Measurements from ENCODE around the gene DPEP2NB.
"Not testable (repeated sequence)": the region's sequence is repeated elsewhere in the genome, so short reads cannot be mapped to it uniquely, and the experiment has no call there.

Gene DPEP2NB

DNA sequence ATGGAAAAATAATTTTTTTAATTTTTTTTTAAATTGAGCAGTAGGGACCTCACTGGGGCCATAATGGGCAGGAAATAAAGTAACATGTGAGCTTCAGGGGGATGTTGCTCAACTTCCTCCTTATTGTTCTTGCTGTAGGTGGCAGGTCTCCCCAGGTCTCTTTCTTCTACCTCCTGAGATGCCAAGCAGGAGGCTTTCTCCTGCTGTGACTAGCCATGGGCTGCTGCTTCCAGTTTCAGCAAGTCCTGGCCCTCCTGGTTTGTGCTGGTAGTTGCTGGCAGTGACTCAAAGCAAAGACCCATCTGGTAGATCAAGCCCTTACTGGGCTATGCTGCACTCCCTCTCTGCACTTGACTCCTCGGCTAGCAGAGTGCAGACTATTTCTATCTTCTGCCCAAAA, 2.3 kb downstream of the DPEP2NB start:
- no peak for DNase-seq (ENCODE audit: low read depth in 2 of 2)

DNA sequence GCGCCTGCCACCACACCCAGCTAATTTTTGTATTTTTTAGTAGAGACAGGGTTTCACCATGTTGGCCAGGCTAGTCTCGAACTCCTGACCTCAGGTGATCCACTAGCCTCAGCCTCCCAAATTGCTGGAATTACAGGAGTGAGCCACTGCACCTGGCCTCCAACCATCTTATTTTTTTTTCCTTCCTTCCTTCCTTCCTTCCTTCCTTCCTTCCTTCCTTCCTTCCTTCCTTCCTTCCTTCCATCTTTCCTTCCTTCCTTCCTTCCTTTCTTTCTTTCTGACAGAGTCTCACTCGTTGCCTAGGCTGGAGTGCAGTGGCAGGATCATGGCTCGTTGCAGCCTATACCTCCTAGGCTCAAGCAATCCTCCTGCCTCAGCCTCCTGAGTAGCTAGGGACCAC, 5.8 kb downstream of the DPEP2NB start:
- not testable (repeated sequence) for DNase-seq (ENCODE audit: low read depth in 2 of 2)

DNA sequence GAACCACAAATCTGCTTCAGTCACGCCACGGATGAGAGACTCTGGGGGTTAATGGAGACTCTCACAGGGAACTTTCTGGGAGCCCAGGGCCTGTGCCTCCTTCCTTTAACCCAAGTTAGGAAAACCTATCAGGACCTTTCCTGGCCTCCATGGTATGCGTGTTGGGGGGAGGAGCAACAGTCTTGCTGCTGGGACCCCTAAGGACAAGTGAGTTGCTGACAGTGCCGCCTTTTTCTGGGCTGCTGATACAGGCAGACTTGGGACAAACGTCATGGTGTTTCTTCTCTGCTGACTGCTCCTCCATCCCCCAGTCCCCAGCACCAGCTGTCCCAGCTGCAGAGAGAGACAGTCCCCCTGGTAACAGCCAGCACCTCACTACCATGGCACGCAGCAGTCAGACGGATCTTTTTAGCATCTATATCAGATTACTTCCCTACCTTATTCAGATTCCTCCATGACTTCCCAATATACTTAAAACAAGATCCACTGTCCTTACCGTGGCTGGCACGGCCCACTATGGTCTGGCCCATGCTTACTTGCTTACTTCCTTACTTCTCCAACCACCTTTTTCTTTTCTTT, 6.5 kb downstream of the DPEP2NB start:
- DNase-seq (ENCODE audit: low read depth in 2 of 2), result no peak

DNA sequence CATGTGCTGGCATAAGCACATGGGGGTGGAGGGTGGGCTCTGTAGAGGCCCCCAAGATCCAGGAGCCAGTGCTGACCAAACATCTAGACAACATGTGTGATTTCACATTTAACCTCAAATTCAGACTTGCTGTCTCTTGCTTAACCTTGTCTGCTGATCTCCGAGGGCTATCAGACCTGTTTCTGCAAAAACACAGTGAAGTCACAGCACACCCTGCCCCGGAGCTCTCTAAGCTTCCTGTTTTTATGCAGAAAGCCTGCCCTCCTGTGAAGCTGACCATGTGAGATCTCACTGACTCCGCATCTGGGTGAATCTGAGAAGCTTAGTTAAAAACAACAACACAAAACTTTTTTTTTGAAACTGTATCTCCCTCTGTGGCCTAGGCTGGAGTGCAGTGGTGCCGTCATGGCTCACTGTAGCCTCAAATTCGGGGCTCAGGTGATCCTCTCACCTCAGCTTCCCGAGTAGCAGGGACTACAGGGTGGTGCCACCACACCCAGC, 9.9 kb downstream of the DPEP2NB start:
- DNase-seq (ENCODE audit: low read depth in 2 of 2), result no peak

DNA sequence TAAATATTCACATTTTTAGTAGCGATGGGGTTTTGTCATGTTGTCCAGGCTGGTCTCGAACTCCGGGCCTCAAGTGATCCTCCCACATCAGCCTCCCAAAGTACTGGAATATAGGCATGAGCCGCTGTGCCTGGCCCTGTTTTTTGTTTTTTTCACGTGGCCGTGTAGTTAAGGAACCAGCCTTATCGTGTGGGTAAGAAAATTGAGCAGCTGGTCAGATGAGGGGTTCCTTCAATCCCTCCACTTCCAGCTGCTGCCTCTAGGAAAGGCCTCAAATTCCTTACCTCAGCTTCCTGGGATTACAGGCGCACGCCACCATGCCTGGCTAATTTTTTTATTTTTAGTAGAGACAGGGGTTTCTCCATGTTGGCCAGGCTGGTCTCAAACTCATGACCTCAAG, 10.5 kb downstream of the DPEP2NB start:
- DNase-seq (ENCODE audit: low read depth in 2 of 2), result no peak

DNA sequence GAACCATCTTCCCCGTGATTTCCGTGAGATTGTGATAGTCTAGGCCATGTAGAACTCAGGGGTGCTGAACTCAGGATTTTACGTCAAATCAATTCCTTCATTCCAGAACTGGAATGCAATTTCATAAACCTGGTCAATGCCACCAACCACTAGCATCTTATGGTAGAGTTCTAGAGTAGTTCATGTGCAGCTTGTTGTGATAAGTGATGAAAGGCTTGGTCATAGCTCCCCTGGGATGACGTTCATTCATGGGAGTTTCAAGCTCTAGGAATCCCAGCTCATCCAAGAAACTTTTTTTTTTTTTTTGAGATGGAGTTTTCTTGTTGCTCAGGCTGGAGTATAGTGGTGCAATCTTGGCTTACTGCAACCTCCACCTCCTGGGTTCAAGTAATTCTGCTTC, 12.7 kb downstream of the DPEP2NB start:
- DNase-seq (ENCODE audit: low read depth in 2 of 2), result peak in 1 of 2 experiments; percentile 3

DNA sequence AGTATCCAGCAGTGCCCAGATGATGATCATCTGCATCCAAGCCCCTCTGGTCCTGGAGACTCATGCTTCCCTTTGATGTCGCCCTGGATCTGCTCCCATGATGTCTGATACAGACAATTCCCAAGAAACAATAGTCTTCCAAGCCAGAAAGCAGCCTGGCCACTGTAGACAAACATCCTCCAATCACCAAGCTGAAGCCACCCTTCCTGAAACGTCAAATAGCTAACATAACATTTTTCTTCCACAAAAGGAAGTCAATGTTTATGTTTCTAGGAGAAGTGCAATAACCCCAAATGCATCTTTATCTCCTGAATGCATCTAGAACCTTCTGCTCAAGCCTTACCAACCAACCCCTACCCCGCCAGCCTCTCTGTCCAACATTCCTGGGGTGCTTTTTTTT, 15.3 kb downstream of the DPEP2NB start:
- no peak for DNase-seq (ENCODE audit: low read depth in 2 of 2)

DNA sequence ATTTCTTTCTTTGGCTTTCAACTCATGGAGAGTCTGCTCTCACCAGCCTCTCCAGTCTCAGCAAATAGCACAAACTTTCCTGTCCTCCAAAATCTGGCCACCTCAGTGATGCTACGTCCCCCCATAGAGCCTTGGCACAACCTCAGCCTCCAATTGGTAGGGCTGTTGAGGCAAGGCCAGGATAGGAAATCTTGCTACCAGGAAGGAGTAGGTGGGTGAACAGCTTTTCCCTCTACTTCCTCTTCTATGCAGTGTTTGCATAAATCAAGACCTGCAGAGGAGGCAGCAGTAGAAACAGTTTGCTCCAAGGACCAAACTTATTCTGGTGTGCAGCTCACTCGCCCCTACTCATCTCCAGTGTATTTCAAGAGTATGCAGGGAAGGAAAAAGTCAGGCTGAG, 15.7 kb downstream of the DPEP2NB start:
- no peak for DNase-seq (ENCODE audit: low read depth in 2 of 2)

DNA sequence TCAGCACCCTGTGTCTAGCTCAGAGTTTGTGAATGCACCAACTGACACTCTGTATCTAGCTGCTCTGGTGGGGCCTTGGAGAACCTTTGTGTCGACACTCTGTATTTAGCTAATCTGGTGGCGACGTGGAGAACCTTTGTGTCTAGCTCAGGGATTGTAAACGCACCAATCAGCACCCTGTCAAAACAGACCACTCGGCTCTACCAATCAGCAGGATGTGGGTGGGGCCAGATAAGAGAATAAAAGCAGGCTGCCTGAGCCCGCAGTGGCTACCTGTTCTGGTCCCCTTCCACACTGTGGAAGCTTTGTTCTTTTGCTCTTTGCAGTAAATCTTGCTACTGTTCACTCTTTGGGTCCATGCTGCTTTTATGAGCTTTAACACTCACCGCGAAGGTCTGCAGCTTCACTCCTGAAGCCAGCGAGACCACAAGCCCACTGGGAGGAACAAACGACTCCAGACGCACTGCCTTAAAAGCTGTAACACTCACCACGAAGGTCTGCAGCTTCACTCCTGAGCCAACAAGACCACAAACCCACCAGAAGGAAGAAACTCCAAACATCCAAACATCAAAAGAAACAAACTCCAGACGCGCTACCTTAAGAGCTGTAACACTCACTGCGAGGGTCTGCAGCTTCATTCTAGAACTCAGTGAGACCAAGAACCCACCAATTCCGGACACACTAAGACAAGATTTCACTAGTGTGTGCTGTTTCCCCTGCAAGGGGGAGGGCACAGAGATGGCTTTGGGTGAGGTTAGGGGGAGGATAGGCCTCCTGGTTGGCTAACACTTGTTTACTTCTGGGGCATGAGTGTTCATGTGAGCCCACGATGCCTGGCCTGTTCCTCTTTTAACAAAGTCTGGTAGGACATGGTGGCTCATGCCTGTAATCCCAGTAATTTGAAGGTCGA, 16.7 kb downstream of the DPEP2NB start, which contains the start of gene DPEP2:
Gene DPEP2, minus strand, starts transcription at position 706 of the 910 bp plus-strand sequence. CDS start 6,272 bp downstream, outside the sequence.
- not testable (repeated sequence) for DNase-seq (ENCODE audit: low read depth in 2 of 2)

DNA sequence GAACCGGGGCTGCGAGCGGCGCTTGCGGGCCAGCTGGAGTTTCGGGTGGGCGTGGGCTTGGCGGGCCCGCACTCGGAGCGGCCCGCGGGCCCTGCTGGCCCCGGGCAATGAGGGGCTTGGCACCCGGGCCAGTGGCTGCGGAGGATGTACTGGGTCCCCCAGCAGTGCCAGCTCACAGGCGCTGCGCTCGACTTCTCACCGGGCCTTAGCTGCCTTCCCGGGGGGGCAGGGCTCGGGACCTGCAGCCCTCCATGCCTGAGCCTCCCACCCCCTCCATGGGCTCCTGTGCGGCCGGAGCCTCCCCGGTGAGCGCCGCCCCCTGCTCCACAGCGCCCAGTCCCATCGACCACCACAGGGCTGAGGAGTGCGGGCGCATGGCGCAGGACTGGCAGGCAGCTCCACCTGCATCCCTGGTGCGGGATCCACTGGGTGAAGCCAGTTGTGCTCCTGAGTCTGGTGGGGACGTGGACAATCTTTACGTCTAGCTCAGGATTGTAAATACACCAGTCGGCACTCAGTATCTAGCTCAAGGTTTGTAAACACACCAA, 17.4 kb downstream of the DPEP2NB start:
- not testable (repeated sequence) for DNase-seq (ENCODE audit: low read depth in 2 of 2)

DNA sequence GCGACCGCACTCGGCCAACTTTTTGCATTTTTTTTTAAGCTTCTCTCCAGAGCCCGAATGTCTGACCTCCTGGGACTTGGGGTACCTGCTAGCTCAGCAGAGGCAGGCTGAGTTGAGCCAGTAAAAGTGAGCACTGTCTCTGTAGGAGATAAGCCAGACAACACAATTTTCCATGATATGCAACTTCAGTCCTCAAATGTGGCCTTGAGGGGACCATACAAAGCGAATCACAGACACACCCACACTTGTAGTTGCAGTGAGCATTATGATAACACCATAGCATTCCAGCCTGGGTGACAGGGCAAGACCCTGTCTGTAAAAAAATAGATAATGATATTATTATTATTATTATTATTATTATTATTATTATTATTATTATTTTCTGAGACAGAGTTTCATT, 19.0 kb downstream of the DPEP2NB start:
- DNase-seq (ENCODE audit: low read depth in 2 of 2), result no peak

DNA sequence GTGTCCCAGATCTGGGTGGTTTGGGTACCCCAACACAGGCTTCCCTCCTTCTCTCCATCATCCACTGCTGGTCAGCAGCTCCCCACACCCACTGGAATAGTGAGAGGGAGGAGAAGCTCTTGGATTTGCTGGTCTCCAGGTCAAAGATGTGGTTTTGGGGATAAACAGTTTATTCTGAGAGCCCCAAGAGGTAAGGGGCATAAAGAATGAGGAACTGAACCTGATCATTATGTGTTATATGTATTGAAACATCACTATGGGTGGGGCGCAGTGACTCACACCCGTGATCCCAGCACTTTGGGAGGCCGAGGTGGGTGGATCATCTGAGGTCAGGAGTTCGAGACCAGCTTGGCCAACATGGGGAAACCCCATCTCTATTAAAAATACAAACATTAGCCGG, 20.3 kb downstream of the DPEP2NB start:
- no peak for DNase-seq (ENCODE audit: low read depth in 2 of 2)

DNA sequence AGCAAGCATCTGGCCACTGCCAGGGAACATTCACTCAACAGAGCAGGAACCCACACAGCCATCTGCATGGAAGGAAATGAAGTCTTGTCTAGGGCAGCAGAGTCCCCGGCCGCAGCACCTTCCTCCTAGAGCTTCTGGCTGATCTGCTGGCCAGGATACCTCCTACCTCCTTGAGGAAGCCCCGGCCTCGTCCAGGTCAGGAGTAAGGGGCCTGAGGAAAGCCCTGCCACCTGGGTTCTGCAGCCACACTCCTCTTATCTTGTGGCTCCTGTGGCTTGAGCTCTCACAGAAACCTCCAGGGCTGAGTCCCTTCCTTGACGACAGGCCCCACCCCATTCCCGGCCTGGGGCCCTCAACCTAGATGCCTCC, 21.7 kb downstream of the DPEP2NB start:
- not testable (repeated sequence) for DNase-seq (ENCODE audit: low read depth in 2 of 2)

DNA sequence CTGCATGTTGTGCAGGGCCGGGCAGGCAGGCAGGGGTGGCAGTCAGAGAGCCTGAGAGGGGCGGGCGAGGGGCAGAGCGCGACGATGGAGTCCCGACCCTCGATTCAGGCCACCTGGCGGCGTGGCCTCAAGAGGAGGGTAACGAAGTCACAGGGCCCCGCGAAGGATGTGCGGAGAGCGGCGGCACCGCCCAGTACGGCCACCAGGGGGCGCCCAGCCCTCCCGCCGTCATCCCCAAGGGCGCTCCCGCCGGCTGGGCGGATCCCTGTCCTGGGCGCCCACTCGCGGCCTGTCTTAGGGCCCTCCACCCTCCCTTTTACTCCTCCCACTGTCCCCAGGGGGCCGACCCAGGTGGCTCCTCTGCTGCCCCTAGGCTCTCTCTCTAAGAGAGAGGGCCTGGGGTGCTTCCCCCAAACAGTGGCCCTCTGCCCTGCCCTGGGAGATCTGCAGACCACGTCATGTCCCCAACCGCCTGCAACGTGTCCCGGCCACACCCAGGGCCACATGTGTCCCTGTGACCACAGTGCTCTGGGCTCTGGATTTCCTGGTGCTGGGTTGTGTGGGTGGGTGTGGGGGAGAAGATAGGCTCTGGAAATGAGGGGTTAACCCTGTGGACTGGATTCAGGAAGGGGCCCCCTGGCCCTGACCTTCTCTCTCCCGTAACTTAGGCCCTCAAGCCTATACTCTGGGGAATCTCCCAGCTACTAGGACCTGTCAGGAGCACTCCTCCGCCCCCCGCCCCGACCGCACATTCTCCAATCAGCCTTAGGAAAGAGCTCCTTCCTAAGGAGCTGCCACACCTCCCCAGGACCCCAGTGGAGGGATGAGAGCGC, 22.3 kb downstream of the DPEP2NB start:
- DNase-seq (ENCODE audit: low read depth in 2 of 2), result peak; percentile 28 to 39

DNA sequence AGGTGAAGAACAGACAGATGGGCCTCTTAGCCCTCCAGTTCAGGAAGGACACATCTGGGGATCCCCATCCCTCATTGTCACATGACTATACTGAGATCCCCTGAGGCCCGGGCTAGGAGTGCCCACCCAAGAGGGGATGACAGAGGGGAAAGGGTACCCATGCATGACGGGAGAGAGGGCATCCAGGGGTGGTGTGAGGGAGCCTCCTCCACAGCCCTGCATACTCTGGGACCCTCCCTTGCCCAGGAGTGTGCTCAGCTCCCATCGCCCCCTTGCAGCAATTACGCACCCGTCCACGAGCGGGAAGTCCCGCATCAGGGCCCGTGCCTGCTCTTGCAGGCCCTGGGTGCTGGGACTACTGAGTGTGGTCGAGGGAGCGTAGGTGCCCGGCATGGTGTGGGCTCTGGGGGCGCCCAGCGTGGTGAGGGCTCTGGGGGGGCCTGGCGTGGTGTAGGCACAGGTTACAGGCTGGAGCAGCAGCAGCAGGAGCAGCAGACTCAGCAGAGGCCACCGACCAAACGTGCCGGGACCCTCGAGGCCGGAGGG, 23.0 kb downstream of the DPEP2NB start:
- DNase-seq (ENCODE audit: low read depth in 2 of 2), result no peak

DNA sequence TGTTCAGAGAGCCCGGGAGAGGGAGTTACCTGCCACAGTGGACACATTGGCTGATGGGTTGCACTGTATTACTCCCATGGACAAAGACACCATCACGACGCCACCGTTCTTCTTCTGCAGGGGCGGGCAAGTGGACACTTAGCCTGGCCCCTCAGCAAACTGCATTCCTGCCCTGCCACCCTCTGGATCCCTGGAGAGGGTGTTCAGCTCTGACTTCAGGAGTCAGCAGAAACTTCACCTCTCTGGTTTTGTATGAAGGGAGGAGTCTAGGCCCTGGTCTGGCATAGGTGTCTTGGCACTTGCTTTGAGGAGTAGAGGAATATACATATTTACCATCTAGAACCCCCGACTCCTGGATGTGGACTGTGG, 25.7 kb downstream of the DPEP2NB start:
- no peak for DNase-seq (ENCODE audit: low read depth in 2 of 2)

DNA sequence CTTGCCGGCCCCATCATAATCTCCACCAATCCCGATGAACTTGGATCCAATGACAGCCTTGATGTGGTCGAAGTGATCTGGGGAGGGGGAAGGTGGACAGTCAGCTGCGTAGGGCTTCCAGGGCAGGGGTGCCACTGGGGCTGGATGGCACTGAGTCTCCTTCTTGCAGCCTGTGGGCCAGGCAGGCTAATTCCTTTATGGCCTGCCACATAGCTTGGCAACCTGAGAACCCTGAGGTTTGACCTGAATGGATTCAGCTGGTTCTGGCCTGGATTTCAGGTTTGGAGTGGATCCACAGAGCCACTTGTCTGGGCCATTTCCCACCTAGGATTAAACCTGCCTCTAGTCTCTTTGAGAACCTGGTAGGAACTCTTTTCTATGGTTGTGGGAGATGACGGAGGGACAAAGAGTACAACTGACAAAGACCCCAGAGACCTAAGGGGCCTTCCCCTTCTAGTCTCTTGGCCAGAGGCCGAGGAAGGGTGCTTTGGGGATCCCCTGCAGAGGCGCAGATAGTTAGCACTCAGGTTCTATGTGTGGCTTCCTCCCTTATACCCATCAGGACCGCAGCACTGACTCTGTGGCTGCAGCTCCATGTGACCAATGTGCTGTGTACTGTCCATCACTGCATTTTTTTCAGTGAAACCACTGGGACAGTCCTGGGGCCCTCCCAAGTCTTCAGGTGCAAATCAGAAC, 26.2 kb downstream of the DPEP2NB start:
- no peak for DNase-seq (ENCODE audit: low read depth in 2 of 2)

DNA sequence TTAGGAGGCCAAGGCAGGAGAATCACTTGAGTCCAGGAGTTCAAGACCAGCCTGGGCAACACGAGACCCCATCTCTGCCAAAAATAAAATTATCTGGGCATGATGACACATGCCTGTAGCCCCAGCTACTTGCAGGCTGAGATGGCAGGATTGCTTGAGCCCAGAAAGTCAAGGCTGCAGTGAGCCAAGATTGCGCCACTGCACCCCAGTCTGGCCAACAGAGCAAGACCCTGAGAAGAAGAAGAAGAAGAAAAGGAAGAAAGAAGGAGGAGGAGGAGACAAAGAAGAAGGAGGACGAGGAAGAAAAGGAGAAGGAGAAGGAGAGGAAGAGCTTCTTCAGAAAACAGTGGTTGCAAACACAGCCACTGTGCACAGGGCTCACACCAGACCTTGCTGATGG, 27.0 kb downstream of the DPEP2NB start:
- DNase-seq (ENCODE audit: low read depth in 2 of 2), result no peak

DNA sequence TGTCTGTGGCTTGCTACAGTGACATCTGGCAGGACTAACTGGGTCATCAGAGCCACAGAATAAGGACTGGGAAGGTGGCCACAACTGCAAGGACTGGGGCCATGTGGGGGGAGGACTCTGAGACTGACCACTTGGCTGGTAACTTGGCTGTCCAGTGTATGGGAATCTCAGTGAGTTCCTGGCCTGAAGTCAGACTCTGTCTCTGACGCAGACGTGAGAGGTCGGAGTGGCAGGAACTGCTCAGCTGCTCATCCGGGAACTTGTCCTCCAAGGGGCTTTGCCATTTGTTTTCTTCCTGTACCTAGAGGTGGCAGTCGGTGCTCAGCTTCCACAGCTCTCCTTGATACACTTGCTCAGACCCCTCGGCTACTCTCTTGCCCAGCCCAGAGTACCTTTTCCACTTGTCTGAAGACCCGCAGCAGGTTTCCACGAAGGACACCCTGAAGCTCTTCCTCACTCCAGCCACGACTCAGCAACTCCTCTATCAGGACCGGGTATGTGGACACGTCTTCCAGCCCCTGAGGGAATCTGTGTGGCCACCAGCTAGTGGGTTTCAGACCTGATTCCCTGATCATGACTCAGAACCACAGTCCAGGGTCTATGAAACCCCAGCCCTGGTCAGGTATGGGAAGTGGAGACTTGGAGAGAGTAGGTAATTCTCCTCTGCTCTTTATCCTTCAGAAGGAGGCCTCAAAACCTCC, 28.1 kb downstream of the DPEP2NB start:
- DNase-seq (ENCODE audit: low read depth in 2 of 2), result no peak

DNA sequence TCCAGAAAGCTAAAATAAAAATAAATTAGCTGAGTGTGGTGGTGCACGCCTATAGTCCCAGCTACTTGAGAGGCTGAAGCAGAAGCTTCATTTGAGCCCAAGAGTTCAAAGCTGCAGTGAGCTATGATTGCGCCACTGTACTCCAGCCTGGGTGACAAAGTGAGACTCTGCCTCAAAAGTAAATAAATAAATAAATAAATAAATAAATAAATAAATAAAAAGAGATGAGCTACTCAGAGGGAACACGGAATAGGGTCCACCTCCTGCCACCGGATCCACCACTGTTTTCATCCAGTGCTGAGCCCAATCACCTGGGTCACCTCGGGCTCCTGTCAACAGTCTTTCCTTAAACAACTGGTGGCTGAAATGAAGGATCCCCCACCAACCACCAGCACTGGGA, 28.8 kb downstream of the DPEP2NB start:
- no peak for DNase-seq (ENCODE audit: low read depth in 2 of 2)
